GM18511 (cell line): ENCODE measurements around the gene NFKBIE.
"Not testable (repeated sequence)": the region's sequence is repeated elsewhere in the genome, so short reads cannot be mapped to it uniquely, and the experiment has no call there.

Source experiments
- ATAC-seq: cut with Tn5 transposase; IDR thresholded peaks from one replicate; pipeline ENCODE4 v1.9.1; 2021; ENCODE audit warnings: mild to moderate bottlenecking, moderate library complexity; ENCODE audit not compliant: unreplicated experiment

The NFKBIE gene

DNA sequence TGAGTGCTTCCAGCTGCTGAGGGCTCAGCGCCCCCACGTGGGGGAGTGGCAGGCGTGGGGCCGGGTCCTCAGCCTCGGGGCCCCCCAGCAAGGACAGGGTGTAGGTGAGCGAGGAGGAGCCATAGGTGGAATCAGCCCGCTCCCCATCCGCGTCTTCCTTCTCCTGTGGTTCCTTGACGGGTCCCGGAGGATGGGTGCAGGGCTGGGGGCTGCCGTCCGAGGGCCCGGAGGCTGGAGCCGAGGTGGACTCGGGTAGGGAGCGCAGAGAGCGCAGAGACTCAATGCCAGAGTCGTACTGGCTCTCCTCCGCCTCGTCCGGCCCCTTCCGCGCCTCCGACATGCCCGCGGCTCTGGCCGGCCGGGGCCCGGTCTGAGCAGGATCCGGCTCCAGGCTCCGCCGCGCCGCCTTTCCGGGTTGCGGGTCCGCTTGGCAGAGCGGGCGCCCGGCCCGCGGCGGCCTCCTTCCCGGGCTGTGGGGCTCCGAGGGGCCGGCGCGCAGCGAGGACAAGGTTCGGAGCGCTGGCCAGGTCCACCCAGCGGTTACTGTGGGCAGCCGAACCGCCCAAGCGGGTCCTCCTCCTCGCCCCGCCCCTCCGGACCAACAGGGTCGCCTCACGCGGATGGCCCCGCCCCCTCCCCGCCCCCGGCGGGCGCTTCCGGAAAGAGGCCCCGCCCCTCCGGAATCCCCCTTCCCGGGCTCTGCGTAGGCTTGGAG lies at the start of gene NFKBIE:
Gene NFKBIE, minus strand, starts transcription at position 545 of the 715 bp plus-strand sequence. Its CDS starts 205 bp downstream, at position 340.
- ATAC-seq = peak; percentile 39

GRCh38 chr6:44314657-44315056 lies 49.3 kb upstream of the NFKBIE start:
- not testable (repeated sequence) for ATAC-seq

- ATAC-seq = peak; percentile 90
Measured at GRCh38 chr6:44312901-44313788, 47.8 kb upstream of the NFKBIE start, which contains the start of gene AARS2. Gene AARS2, minus strand, starts transcription at chr6:44313347. Its CDS starts 24 bp downstream, at chr6:44313323.

GRCh38 chr6:44311767-44312166 lies 46.4 kb upstream of the NFKBIE start:
- ATAC-seq = no peak

DNA sequence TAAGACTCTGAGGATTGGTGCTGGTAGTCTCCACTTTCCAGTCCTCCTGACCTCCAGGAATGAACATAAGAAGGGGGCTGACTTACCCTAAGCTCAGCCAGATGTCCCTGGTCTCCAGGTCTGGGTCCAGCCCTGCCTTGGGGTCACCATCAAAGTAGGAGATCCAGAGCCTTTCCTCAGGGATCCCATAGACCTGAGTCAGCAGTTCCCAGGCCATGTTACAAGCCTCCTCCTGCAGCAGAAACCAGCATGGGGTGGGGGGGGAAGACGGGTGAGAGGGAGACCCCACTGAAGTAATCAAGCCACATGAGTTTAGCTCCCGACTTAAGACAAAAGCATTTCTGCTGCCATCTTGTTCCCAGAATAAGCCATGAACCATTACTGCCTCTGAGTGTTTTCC lies 46.0 kb upstream of the NFKBIE start:
- ATAC-seq = no peak

- no peak for ATAC-seq
Measured at GRCh38 chr6:44310241-44310640, 44.9 kb upstream of the NFKBIE start.

- ATAC-seq = no peak
Measured at GRCh38 chr6:44309631-44310030, 44.3 kb upstream of the NFKBIE start.

DNA sequence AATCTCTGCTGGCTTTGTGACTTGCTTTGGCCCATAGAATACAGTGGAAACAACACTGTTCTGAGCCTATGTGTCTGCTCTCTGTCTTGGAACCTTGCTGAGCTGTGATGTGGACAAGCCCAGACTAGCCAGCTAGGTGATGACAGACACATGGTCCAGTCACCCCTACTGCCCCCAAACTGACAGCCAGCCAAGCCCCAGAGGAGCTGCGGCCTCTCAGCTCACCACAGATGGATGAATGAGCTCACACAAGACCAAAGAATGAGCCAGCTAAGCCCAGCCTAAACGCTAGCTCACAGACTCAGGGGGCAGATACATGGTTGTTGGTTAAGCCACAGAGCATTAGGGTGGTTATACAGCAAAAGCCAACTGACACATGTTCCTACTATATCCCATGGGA lies 43.7 kb upstream of the NFKBIE start:
- ATAC-seq = no peak

DNA sequence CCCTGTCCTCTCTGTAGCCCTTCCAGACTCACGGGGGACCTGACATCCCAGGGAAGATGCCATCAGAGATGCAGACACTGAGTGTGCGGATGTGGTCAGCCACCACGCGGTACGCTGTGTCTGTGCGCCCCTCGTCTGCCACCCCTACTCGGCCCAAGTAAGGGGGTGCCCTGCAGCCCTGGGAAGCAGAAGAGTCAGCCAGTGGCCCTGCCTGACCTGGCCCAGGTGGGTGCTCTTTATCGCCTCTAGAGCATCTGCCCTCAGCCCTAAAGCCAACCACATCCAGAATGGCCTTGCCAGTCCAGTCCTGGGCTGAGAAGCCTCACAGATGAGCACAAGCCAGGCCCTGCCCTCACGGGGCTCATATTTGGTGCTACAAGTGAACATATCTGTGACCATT lies 41.9 kb upstream of the NFKBIE start:
- no peak for ATAC-seq

DNA sequence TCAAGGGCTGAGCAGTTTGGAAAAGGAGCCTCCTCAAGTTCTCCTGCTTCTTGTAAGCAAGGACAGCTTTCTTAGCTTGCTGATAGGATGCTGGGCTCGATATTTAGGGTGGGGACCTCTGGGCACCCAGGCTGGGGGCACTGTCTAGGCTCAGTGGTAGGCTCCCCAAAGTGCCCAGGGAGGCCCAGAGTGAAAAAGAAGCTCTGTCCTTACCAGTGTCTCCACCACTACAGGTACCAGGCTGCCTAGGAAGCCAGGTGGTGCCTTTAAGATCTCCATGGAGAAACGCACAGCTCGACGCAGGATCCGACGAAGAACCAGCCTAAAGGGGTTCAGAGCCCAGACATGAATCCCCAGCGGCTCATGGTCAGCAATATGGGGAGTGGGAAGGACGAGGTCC lies 41.4 kb upstream of the NFKBIE start:
- no peak for ATAC-seq

DNA sequence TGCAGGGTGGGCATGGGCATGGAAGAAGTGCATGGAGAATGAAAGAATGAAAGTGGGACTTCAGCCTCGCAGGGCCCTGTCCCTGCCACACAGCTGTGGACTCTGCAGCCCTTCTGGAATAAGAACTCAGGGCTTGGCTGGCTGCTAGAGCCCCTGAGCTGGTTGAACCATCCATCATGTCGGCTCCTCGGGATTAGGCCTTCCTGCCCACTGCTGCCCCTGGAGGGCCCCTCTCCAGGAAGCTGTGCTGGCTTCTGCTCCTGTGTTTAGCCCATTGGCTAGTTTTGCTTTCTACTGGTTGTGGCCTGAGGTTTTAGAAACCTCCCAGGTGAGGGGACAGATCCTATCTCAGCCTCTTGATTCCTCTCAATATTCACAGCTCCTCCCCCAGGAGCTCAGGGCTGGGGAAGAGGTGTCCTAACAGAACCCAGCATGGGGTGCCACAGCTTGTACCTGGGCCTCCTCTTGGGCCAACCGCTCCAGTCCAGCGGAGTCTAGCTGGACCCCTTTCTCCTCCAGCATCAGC lies 39.9 kb upstream of the NFKBIE start:
- ATAC-seq = no peak

DNA sequence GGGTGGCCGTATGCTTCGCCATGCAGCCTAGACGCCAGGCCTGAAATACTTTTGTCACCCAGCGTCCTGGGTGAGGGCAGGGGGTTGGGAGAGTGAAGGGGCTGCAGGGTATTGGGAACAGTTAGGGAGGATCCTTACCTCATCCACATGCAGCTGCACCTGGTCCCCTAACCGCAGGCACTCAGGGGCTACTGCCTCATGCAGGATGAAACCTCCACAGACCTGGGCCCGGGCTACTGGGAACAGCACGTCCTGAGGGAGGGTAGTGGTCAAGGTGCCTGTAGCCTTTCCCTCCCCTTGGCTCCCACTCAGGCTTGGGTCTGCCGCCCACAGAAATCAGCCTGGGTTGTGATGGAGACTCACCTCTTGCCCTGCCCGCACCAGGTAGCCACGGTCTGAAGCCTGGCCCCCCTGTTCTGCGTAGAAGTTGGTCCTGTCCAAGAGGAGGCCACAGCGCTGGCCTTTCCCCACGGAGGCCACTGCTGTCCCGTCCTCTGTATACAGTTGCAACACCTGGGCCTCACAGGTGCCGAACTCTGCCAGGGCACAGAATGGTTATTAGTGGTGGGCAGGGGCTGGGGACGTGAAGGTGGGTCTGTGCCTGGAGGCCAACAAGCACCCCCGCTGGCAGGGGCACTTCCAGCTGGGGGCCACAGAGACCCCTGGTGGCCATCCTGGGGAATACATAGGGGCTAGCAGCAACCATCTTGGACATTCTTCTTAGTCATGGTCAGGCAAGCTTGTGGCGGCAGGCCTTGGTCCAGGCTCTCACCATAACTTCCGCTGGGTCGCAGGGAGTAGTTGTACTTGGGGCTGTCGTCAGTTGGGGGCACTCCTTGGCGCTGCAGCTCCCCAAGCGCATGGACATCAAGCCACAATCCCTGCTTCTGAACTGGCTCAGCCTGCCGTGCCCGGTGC lies 39.2 kb upstream of the NFKBIE start:
- ATAC-seq = no peak

GRCh38 chr6:44303842-44304241 lies 38.5 kb upstream of the NFKBIE start:
- ATAC-seq = no peak

- no peak for ATAC-seq
Measured at GRCh38 chr6:44302856-44303255, 37.5 kb upstream of the NFKBIE start.

DNA sequence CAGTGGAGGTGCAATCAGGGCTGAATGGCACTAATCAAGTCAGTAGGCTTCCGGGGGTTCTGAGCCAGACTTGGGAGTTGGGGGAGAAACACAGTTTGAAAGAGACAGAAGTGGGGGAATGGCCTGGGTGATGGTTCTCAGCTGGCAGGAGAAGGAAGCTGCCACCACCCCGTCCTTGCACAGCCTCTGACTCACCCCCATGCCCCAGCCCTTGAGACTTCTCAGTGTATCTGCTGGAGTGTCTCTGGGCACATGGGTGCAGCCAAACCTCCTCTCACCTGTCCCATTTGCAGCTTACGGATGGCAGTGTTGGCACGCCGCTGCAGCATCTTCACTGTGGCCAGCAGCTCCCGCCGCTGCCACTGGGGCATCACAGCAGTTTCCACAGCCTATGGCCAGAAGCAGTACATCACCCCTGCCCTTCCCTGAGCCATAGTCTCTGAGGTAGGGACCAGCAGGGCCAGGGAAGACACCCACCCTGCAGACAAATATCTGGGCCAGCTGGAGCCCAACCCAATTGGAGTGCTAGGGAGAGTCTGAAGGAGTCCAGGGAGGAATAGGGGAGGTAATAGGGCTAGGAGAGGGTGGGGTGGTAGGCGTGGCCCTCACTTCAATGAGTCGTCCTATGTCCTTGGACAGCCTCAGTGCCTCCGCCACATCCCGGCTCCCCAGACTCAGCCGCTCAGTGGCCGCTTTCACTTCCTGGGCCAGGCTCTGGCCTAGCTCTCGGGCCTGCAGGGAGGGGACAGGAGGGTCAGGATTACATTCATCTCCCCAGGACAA lies 36.6 kb upstream of the NFKBIE start:
- no peak for ATAC-seq

DNA sequence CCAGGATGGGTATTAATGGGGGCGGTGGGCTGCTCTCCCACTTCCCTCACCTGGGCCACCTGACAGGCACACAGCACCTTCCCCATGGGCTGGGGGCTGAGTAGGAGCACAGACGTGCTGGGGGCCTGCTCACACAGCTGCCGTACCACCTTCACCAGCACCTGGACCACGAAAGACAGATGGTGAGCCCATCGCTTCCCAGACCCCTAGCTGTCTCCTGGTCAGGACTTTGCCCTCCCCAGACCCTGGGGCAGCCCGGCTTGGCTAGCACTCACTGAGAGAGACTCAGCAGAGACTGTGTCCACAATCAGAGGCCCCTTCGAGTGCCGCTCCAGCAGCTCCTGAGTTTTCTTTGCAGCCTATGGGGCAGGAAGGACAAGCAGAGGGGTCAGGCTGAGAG lies 35.8 kb upstream of the NFKBIE start:
- no peak for ATAC-seq

GRCh38 chr6:44300292-44300823 lies 35.0 kb upstream of the NFKBIE start:
- ATAC-seq = no peak

GRCh38 chr6:44298864-44299263 lies 33.5 kb upstream of the NFKBIE start:
- no peak for ATAC-seq

DNA sequence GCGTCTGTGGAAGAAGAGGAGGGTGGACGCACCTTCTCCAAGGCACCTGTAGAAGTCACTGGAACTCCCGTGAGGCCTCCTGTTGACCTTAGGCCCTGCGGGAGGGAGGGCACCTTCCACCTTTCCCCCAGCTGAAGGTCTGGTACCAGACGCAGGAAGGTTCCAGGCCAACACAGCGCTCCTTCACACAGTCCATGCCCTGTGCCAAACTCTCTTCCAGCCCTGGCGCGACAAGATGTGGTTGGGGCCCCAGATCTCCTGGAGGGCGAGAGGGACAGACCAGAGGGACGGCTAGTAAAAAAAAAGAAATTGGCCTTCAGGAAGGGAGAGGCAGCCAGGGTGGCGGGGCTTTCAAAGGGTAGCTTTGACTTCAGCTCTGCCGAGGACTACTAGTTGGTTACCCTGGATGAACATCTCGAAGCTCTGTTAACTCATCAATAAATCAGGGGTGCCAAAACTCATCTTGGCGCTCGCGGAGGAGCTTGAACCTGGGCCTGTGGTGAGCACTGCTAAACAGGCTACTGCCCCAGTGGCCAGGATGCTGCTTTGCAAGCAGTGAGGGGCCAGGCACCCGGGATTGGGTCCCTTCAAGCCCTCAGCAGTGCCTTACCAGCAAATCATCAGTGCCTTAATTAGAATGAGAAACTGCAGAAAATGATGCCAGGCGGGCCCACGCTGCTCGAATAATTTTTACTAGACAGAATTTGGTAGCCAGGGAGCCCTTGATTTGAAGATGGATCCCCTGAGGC lies 32.9 kb upstream of the NFKBIE start:
- ATAC-seq = no peak
